Thyroid gland (tissue), 4 donors: ENCODE results near the gene NUDCD3.

ENCODE experiments used
- POLR2A ChIP-seq, 2 donors: fragments of 450-650 bp; IDR thresholded peaks; one replicate each; pipeline ENCODE4 v1.6.1; 2017; ENCODE audit warnings: antibody characterized with exemption in 2 of 2, mild to moderate bottlenecking in 2 of 2, moderate library complexity in 1 of 2
- TF ChIP-seq, protein P1 (sequence below), 6 experiments: fragments of 200-600 bp in 3 of 6; fragments of 450-650 bp in 3 of 6; sonication (generic) in 3 of 6; IDR thresholded peaks; one replicate each; pipeline ENCODE4 v1.5.1; 2016 to 2019; ENCODE audit warnings: antibody characterized with exemption in 6 of 6, mild to moderate bottlenecking in 2 of 6, inconsistent platforms in 1 of 6, moderate library complexity in 1 of 6

DNA sequence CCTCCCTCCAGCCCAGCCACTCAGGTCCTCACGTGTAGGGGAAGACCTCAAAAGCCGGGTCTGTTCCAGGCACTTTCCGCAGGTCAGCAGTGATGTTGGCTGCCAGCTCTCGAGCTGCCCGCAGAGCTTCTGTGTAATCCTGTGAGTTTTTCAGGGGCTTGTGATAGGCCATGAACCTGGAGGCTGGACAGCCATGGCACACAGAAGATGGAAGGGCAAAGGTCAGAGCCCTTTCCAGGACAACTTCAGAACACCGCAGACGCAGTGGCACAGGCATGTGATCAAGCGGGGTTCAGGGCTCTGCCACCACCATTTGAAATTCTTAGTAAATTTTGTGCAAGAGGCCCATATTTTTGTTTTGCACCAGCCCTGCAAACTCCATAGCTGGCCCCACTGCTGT, 26.7 kb upstream of the NUDCD3 start:
- TF ChIP-seq, protein P1, sequence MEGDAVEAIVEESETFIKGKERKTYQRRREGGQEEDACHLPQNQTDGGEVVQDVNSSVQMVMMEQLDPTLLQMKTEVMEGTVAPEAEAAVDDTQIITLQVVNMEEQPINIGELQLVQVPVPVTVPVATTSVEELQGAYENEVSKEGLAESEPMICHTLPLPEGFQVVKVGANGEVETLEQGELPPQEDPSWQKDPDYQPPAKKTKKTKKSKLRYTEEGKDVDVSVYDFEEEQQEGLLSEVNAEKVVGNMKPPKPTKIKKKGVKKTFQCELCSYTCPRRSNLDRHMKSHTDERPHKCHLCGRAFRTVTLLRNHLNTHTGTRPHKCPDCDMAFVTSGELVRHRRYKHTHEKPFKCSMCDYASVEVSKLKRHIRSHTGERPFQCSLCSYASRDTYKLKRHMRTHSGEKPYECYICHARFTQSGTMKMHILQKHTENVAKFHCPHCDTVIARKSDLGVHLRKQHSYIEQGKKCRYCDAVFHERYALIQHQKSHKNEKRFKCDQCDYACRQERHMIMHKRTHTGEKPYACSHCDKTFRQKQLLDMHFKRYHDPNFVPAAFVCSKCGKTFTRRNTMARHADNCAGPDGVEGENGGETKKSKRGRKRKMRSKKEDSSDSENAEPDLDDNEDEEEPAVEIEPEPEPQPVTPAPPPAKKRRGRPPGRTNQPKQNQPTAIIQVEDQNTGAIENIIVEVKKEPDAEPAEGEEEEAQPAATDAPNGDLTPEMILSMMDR (IDR thresholded peaks at IDR 0.05), result no peak
- TF ChIP-seq POLR2A (IDR thresholded peaks at IDR 0.05), result no peak
